ENCODE data around the gene GAS7. TPM values are rescaled to one million over a fixed set of nuclear protein-coding genes. Genes with fewer than 3 reads are reported as not detected.
A peak's percentile ranks its signal among the peaks of the same experiment; 100 is the strongest.

Gene GAS7
- total RNA-seq, 1 donor: 8.6 TPM

DNA sequence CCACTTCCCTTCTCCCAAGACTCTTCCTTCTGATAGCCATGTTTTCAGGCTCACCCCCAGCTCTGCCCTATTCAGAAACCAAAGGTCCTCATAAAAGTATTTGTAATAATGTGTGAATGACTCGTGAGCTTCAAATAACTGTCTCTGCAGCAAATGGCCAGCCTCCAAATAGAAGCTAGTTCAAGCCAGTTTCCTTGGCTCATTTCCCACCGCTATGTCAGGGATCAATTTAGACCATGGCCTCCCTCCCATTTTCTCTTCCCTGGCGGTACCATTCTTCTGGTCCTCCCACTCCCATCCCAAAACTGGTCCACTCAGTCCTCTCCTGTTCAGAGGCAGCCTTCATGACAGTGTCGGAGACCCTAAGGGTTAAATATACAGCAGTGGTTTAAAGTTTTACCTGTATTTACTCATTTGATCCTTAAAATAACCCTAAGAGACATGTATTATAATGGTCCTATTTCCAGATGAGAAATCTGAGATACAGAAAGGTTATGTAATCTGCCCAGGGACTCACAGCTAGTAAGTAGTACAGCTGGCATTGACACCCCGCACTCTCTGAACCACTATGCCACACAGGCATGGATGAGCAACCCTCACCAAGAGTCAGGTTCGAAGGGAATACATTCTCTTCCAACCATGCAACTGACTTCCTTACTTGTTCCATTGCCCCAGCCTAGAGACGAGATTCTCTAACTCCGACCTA lies 42.9 kb downstream of the GAS7 start:
- DNase-seq (ENCODE audit: low read depth): no peak
- no peak overlapping the region for H3K4me3 ChIP-seq (ENCODE audit: low read depth, low read length)
- TF ChIP-seq CTCF (IDR thresholded peaks at IDR 0.05; ENCODE audit: insufficient read depth, low read depth, low read length): no peak

- no peak for DNase-seq (ENCODE audit: low read depth)
- no peak overlapping the region for H3K4me3 ChIP-seq (ENCODE audit: low read depth, low read length)
- no peak for TF ChIP-seq CTCF (IDR thresholded peaks at IDR 0.05; ENCODE audit: insufficient read depth, low read depth, low read length)
These were observed 46.5 kb downstream of the GAS7 start for GRCh38 chr17:10151667-10152496.

DNA sequence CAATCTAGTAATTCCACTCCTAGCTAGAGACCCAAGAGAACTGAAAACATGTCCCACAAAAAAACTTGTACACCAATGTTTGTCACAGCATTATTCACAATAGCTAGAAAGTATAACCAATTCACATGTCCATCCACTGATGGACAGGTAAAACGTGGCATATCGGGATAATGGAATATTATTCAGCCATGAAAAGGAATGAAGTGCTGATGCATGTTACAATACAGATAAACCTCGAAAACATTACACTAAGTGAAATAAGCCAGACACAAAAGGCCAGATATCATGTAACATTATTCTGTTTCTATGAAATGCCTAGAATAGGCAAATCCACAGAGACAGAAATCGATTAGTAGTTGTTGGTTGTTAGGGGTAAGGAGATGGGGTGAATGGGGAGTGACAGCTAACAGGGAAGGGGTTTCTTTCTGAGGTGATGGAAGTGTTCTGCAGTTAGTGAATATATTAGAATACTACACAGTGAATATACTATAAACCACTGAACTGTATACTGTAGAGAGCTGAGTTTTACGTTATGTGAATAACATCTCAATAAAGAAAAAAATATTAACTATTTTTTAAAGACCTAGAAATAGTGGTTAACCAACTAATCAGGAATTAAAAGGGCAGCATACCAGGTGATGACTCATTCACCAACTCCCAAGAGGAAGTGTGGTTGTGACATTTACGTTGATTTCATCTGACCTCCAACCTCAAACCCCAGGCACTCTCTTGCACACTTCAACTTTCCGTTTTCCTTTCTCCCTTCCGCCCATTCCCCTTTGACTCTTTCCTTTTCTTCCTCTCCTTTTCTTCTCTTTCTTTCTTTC lies 48.6 kb downstream of the GAS7 start:
- no peak overlapping the region for H3K4me3 ChIP-seq (ENCODE audit: low read depth, low read length)
- DNase-seq (ENCODE audit: low read depth): peak; percentile 94
- no peak for TF ChIP-seq CTCF (IDR thresholded peaks at IDR 0.05; ENCODE audit: insufficient read depth, low read depth, low read length)

- H3K4me3 ChIP-seq (ENCODE audit: low read depth, low read length): no peak overlapping the region
- no peak for TF ChIP-seq CTCF (IDR thresholded peaks at IDR 0.05; ENCODE audit: insufficient read depth, low read depth, low read length)
- DNase-seq (ENCODE audit: low read depth): no peak
These were observed 50.5 kb downstream of the GAS7 start for GRCh38 chr17:10147761-10148415.

GRCh38 chr17:10147040-10147439 lies 51.4 kb downstream of the GAS7 start:
- no peak for DNase-seq (ENCODE audit: low read depth)
- H3K4me3 ChIP-seq (ENCODE audit: low read depth, low read length): no peak overlapping the region
- TF ChIP-seq CTCF (IDR thresholded peaks at IDR 0.05; ENCODE audit: insufficient read depth, low read depth, low read length): no peak

- no peak for TF ChIP-seq CTCF (IDR thresholded peaks at IDR 0.05; ENCODE audit: insufficient read depth, low read depth, low read length)
- DNase-seq (ENCODE audit: low read depth): no peak
- no peak overlapping the region for H3K4me3 ChIP-seq (ENCODE audit: low read depth, low read length)
These were observed 53.4 kb downstream of the GAS7 start for GRCh38 chr17:10144982-10145381.
